Upper lobe of right lung (tissue), 1 donor: ENCODE results near the gene TCFL5. TPM values are rescaled to one million over a fixed set of nuclear protein-coding genes. Genes with fewer than 3 reads are reported as not detected.

ENCODE experiments used
- ATAC-seq: fragments of 200-7000 bp; cut with Tn5 transposase; one replicate; pipeline ENCODE4 v1.9.1; 2020; ENCODE audit warnings: mild to moderate bottlenecking, moderate library complexity
- DNase-seq: peaks from one replicate; pipeline ENCODE4 v3.0.0-alpha.2; 2020
- H3K27ac ChIP-seq: fragments of 200-600 bp; one replicate; pipeline ENCODE4 v1.8.0; 2022
- H3K27me3 ChIP-seq: fragments of 200-600 bp; one replicate; pipeline ENCODE4 v1.8.0; 2022; ENCODE audit warnings: mild to moderate bottlenecking
- H3K36me3 ChIP-seq: fragments of 200-600 bp; one replicate; pipeline ENCODE4 v1.8.0; 2022
- H3K4me1 ChIP-seq: fragments of 200-600 bp; one replicate; pipeline ENCODE4 v1.8.0; 2022
- H3K4me3 ChIP-seq: fragments of 200-600 bp; one replicate; pipeline ENCODE4 v1.8.0; 2022; ENCODE audit warnings: mild to moderate bottlenecking
- H3K9me3 ChIP-seq: fragments of 200-600 bp; one replicate; pipeline ENCODE4 v1.8.0; 2022
- CTCF ChIP-seq: fragments of 200-600 bp; IDR thresholded peaks from one replicate; pipeline ENCODE4 v1.8.0; 2022; ENCODE audit warnings: antibody characterized with exemption
- intact Hi-C: fragments of 100-400 bp; cut with DNase I; formaldehyde crosslinking; loops from one replicate; pipeline ENCODE4 v1.11.0; 2022
- total RNA-seq: library from RNA; stranded (reverse); fragmentation: NEBNext Ultra II Directional; extraction: Animal tissue kit (Norgen Biotek cat#: 25700); gene quantifications from one replicate; pipeline ENCODE4 v1.2.1, GENCODE V29; 2021
- donor health status: DM: no; HTN: yes; CAD: no; lungs with severe emphysema.

TCFL5 gene
- total RNA-seq, 1 donor from 2014 or later: 7.8 TPM

- intact Hi-C loops: no loop called here
These were observed 40.3 kb upstream of the TCFL5 start for GRCh38 chr20:62901891-62902290.

GRCh38 chr20:62900692-62901584 lies 39.3 kb upstream of the TCFL5 start:
- H3K27ac ChIP-seq: no peak overlapping the region
- no peaks in the 10 kb centered on the region for H3K27me3 ChIP-seq
- no peak for TF ChIP-seq CTCF
- ATAC-seq (peak; percentile 16), DNase-seq (no peak)
- H3K36me3 ChIP-seq: peaks cover 57% of the 10 kb centered on the region
- peaks cover 18% of the 10 kb centered on the region for H3K4me1 ChIP-seq
- no peaks in the 10 kb centered on the region for H3K9me3 ChIP-seq
- intact Hi-C loops: no loop called here
- no peak overlapping the region for H3K4me3 ChIP-seq

More at GRCh38 chr20:62901891-62902290, 40.3 kb upstream of the TCFL5 start:
- peaks cover 18% of the 10 kb centered on the region for H3K4me1 ChIP-seq
- no peak overlapping the region for H3K27ac ChIP-seq
- H3K9me3 ChIP-seq: no peaks in the 10 kb centered on the region
- H3K4me3 ChIP-seq: no peak overlapping the region
- TF ChIP-seq CTCF: no peak
- peaks cover 60% of the 10 kb centered on the region for H3K36me3 ChIP-seq
- ATAC-seq (no peak), DNase-seq (no peak)
- no peaks in the 10 kb centered on the region for H3K27me3 ChIP-seq

GRCh38 chr20:62900052-62900691 lies 38.5 kb upstream of the TCFL5 start:
- intact Hi-C loops: no loop called here
- peak; percentile 84 for DNase-seq
- peaks cover 18% of the 10 kb centered on the region for H3K4me1 ChIP-seq
- peaks cover 57% of the 10 kb centered on the region for H3K36me3 ChIP-seq
- no peak overlapping the region for H3K4me3 ChIP-seq
- H3K9me3 ChIP-seq: no peaks in the 10 kb centered on the region
- no peaks in the 10 kb centered on the region for H3K27me3 ChIP-seq
- peak; percentile 91 for TF ChIP-seq CTCF
- ATAC-seq: peak; percentile 96
- H3K27ac ChIP-seq: no peak overlapping the region

- Histone ChIP-seq H3K27me3 (no peaks in the 10 kb centered on the region), H3K9me3 (no peaks in the 10 kb centered on the region), H3K27ac (no peak overlapping the region), H3K36me3 (peaks cover 57% of the 10 kb centered on the region), H3K4me1 (peaks cover 18% of the 10 kb centered on the region), H3K4me3 (no peak overlapping the region)
- ATAC-seq (peak; percentile 47), DNase-seq (no peak)
- TF ChIP-seq CTCF: no peak
- intact Hi-C loops: no loop called here
These were observed 38.0 kb upstream of the TCFL5 start for GRCh38 chr20:62899633-62900051.

GRCh38 chr20:62898970-62899632 lies 37.5 kb upstream of the TCFL5 start:
- TF ChIP-seq CTCF: no peak
- peaks cover 57% of the 10 kb centered on the region for H3K36me3 ChIP-seq
- intact Hi-C loops: no loop called here
- H3K27me3 ChIP-seq: no peaks in the 10 kb centered on the region
- H3K27ac ChIP-seq: no peak overlapping the region
- peaks cover 18% of the 10 kb centered on the region for H3K4me1 ChIP-seq
- no peaks in the 10 kb centered on the region for H3K9me3 ChIP-seq
- ATAC-seq: no peak
- no peak overlapping the region for H3K4me3 ChIP-seq
- no peak for DNase-seq
